ENCODE results near the gene CLEC11A.
"Not testable (repeated sequence)": the region's sequence is repeated elsewhere in the genome, so short reads cannot be mapped to it uniquely, and the experiment has no call there.

Gene CLEC11A

GRCh38 chr19:50725218-50725910 is 2.2 kb downstream of the CLEC11A start:
- peak overlapping the region; percentile 83 for H3K4me3 Mint-ChIP-seq
- no peak for DNase-seq
- peak overlapping the region; percentile 89 for H3K27ac Mint-ChIP-seq
- H3K36me3 Mint-ChIP-seq (ENCODE audit: low read depth): peaks cover 7% of the 10 kb centered on the region
- peaks cover 81% of the 10 kb centered on the region for H3K27me3 Mint-ChIP-seq
- peaks cover 37% of the 10 kb centered on the region for H3K4me1 Mint-ChIP-seq (ENCODE audit: low read depth)
- no peaks in the 10 kb centered on the region for H3K9me3 Mint-ChIP-seq

DNA sequence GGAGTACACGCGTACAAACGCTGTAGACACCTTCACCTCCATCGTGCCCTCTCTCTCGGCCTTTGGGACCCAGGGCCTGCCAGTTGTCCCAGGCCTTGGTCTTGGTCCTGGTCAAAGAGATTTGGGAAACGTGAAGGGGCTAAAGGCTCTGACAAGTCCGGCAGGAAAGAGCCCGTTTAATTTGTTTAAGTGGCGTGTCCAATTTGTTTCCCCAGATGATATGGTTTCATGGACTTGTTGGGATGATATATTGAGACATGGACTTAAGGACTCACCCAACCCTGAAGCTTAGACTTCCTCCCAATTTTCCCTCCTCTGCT is 2.7 kb downstream of the CLEC11A start:
- H3K27me3 Mint-ChIP-seq: peaks cover 76% of the 10 kb centered on the region
- peak overlapping the region; percentile 83 for H3K4me3 Mint-ChIP-seq
- H3K9me3 Mint-ChIP-seq: no peaks in the 10 kb centered on the region
- peaks cover 37% of the 10 kb centered on the region for H3K4me1 Mint-ChIP-seq (ENCODE audit: low read depth)
- H3K36me3 Mint-ChIP-seq (ENCODE audit: low read depth): peaks cover 7% of the 10 kb centered on the region
- no peak for DNase-seq
- peak overlapping the region; percentile 89 for H3K27ac Mint-ChIP-seq

- H3K27me3 Mint-ChIP-seq: peaks cover 67% of the 10 kb centered on the region
- peaks cover 7% of the 10 kb centered on the region for H3K36me3 Mint-ChIP-seq (ENCODE audit: low read depth)
- peak overlapping the region; percentile 61 for H3K4me3 Mint-ChIP-seq
- peak; percentile 83 for DNase-seq
- H3K4me1 Mint-ChIP-seq (ENCODE audit: low read depth): peaks cover 37% of the 10 kb centered on the region
- peak overlapping the region; percentile 80 for H3K27ac Mint-ChIP-seq
- no peaks in the 10 kb centered on the region for H3K9me3 Mint-ChIP-seq
Measured at GRCh38 chr19:50728084-50728737, 5.0 kb downstream of the CLEC11A start.

- peaks cover 29% of the 10 kb centered on the region for H3K4me1 Mint-ChIP-seq (ENCODE audit: low read depth)
- H3K9me3 Mint-ChIP-seq: no peaks in the 10 kb centered on the region
- H3K27me3 Mint-ChIP-seq: peaks cover 59% of the 10 kb centered on the region
- no peak overlapping the region for H3K27ac Mint-ChIP-seq
- DNase-seq: no peak
- peaks cover 7% of the 10 kb centered on the region for H3K36me3 Mint-ChIP-seq (ENCODE audit: low read depth)
- H3K4me3 Mint-ChIP-seq: no peak overlapping the region
Measured at GRCh38 chr19:50729894-50730293, 6.7 kb downstream of the CLEC11A start.

GRCh38 chr19:50735869-50736268 is 12.7 kb downstream of the CLEC11A start:
- no peaks in the 10 kb centered on the region for H3K4me1 Mint-ChIP-seq (ENCODE audit: low read depth)
- DNase-seq: no peak
- no peak overlapping the region for H3K27ac Mint-ChIP-seq
- H3K9me3 Mint-ChIP-seq: no peaks in the 10 kb centered on the region
- H3K36me3 Mint-ChIP-seq (ENCODE audit: low read depth): no peaks in the 10 kb centered on the region
- H3K4me3 Mint-ChIP-seq: no peak overlapping the region
- peaks cover 50% of the 10 kb centered on the region for H3K27me3 Mint-ChIP-seq

GRCh38 chr19:50736338-50736737 is 13.2 kb downstream of the CLEC11A start:
- H3K27me3 Mint-ChIP-seq: peaks cover 51% of the 10 kb centered on the region
- DNase-seq: no peak
- H3K27ac Mint-ChIP-seq: no peak overlapping the region
- H3K9me3 Mint-ChIP-seq: no peaks in the 10 kb centered on the region
- no peak overlapping the region for H3K4me3 Mint-ChIP-seq
- H3K4me1 Mint-ChIP-seq (ENCODE audit: low read depth): no peaks in the 10 kb centered on the region
- H3K36me3 Mint-ChIP-seq (ENCODE audit: low read depth): no peaks in the 10 kb centered on the region

GRCh38 chr19:50739132-50739913 is 16.2 kb downstream of the CLEC11A start:
- Mint-ChIP-seq H3K9me3 (no peaks in the 10 kb centered on the region), H3K27me3 (peaks cover 54% of the 10 kb centered on the region), H3K36me3 (ENCODE audit: low read depth) (no peaks in the 10 kb centered on the region), H3K27ac (no peak overlapping the region), H3K4me1 (ENCODE audit: low read depth) (no peaks in the 10 kb centered on the region), H3K4me3 (no peak overlapping the region)
- no peak for DNase-seq

GRCh38 chr19:50739914-50740426 is 16.8 kb downstream of the CLEC11A start:
- Mint-ChIP-seq H3K36me3 (ENCODE audit: low read depth) (no peaks in the 10 kb centered on the region), H3K27ac (no peak overlapping the region), H3K27me3 (peaks cover 50% of the 10 kb centered on the region), H3K4me1 (ENCODE audit: low read depth) (no peaks in the 10 kb centered on the region), H3K9me3 (no peaks in the 10 kb centered on the region), H3K4me3 (no peak overlapping the region)
- DNase-seq: no peak

DNA sequence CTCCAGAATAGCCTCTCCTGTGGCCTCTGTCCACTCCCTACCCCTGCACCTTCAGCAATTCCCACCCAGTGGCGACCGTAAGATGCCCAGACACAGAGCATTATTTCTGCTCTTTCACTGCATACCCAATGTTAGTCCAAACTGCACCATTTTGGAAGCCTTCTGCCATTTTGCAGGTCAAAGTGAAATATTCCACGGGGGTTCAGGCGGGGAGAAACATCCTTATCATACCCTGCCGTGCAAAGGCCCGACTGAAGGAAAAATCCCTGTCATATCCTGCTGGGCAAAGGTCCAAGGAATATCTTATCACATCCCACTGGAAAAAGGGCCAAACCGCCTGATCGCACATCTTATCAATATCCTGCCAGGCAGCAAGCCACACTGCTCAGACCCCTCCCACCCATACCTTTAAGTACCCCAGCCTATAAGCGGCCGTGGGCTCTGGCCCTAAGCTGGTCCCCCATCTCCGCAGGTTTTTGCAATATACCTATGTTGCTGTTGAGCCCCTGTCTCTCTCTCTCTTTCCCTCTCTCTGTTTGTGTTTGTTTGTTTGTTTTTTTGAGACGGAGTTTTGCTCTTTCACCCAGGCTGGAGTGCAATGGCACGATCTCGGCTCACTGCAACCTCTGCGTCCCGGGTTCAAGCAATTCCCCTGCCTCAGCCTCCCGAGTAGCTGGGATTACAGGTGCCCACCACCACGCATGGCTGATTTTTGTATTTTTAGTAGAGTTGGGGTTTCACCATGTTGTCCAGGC is 18.2 kb downstream of the CLEC11A start:
- H3K27ac Mint-ChIP-seq: no peak overlapping the region

GRCh38 chr19:50743537-50743936 is 20.4 kb downstream of the CLEC11A start:
- Mint-ChIP-seq H3K36me3 (ENCODE audit: low read depth) (no peaks in the 10 kb centered on the region), H3K4me3 (no peak overlapping the region), H3K9me3 (no peaks in the 10 kb centered on the region), H3K27me3 (peaks cover 52% of the 10 kb centered on the region), H3K4me1 (ENCODE audit: low read depth) (no peaks in the 10 kb centered on the region), H3K27ac (no peak overlapping the region)
- no peak for DNase-seq

More for the DNA sequence above, 18.2 kb downstream of the CLEC11A start:
- H3K4me3 Mint-ChIP-seq: no peak overlapping the region
- H3K4me1 Mint-ChIP-seq (ENCODE audit: low read depth): no peaks in the 10 kb centered on the region
- no peaks in the 10 kb centered on the region for H3K36me3 Mint-ChIP-seq (ENCODE audit: low read depth)
- H3K27me3 Mint-ChIP-seq: peaks cover 57% of the 10 kb centered on the region
- no peak for DNase-seq
- H3K9me3 Mint-ChIP-seq: no peaks in the 10 kb centered on the region

DNA sequence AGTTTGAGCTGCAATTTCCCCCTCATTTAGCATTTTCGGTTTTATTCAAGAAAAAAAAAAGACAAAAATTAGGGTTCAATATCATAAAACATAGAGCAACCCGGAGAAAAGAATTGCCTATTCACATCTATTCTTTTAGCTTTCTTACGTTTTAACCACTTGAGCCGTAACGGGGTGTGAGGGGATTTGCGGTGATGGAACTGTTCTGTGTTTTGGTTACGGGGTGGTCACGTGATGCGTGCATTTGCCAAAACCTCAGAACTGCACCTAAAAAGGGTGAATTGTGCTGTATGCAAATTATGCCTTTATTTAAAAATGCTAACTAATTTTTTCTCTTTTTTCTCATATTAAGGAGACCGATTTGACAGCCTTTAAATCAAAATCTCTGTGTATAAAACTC is 22.1 kb downstream of the CLEC11A start:
- no peak overlapping the region for H3K27ac Mint-ChIP-seq
- DNase-seq: no peak
- no peaks in the 10 kb centered on the region for H3K9me3 Mint-ChIP-seq
- H3K4me1 Mint-ChIP-seq (ENCODE audit: low read depth): no peaks in the 10 kb centered on the region
- H3K27me3 Mint-ChIP-seq: peaks cover 40% of the 10 kb centered on the region
- no peaks in the 10 kb centered on the region for H3K36me3 Mint-ChIP-seq (ENCODE audit: low read depth)
- H3K4me3 Mint-ChIP-seq: no peak overlapping the region

GRCh38 chr19:50747141-50747540 is 24.0 kb downstream of the CLEC11A start:
- H3K9me3 Mint-ChIP-seq; H3K36me3 Mint-ChIP-seq (ENCODE audit: low read depth); H3K4me3 Mint-ChIP-seq; H3K27ac Mint-ChIP-seq; H3K4me1 Mint-ChIP-seq (ENCODE audit: low read depth); DNase-seq: not testable (repeated sequence)
- peaks cover 23% of the 10 kb centered on the region for H3K27me3 Mint-ChIP-seq

DNA sequence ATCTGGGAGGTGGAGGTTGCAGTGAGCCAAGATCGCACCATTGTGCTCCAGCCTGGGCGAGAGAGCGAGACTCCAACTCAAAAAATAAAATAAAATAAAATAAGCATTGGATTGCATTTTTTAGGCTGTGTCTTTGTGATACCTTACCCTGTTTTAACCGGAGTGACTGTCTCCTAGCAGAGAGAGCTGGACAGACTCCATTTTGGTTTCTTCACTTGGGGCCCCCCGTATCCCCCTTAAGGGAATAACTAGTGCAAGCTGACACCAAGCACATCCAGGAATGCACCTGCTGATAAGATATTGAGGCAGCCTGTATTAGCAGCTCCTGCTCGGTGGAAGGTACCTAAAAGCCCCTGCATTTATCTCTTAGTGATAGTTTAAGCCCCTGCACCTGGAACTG is 26.3 kb downstream of the CLEC11A start:
- no peaks in the 10 kb centered on the region for H3K9me3 Mint-ChIP-seq
- no peaks in the 10 kb centered on the region for H3K4me1 Mint-ChIP-seq (ENCODE audit: low read depth)
- no peak overlapping the region for H3K4me3 Mint-ChIP-seq
- no peak overlapping the region for H3K27ac Mint-ChIP-seq
- peaks cover 26% of the 10 kb centered on the region for H3K27me3 Mint-ChIP-seq
- H3K36me3 Mint-ChIP-seq (ENCODE audit: low read depth): no peaks in the 10 kb centered on the region
- no peak for DNase-seq

DNA sequence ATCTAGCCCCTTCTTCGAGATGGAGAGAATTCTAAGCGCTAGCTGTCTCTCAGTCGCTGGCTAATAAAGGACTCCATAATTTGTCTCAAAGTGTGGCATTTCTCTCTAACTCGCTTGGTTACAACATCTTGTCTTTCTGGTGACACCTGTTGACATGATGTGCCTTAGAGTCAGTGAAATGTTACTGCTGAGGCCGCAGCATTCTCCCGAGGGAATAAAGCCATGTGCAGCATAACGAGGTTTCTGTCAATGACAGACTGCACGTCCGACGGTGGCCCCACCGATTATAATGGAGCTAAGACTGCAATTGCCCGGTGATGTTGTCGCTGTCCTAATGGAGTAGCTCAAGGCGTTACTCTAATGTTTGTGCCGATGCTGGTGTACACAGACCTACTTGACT is 26.8 kb downstream of the CLEC11A start:
- H3K4me3 Mint-ChIP-seq: no peak overlapping the region
- H3K9me3 Mint-ChIP-seq: no peaks in the 10 kb centered on the region
- no peak overlapping the region for H3K27ac Mint-ChIP-seq
- no peaks in the 10 kb centered on the region for H3K4me1 Mint-ChIP-seq (ENCODE audit: low read depth)
- peaks cover 26% of the 10 kb centered on the region for H3K27me3 Mint-ChIP-seq
- no peaks in the 10 kb centered on the region for H3K36me3 Mint-ChIP-seq (ENCODE audit: low read depth)
- no peak for DNase-seq

Data from activated T-cell treated with anti-CD3 and anti-CD28 coated beads, Interleukin-2, amount 50 U/mL, for 24 hours (primary cell).